ENCODE measurements around the gene DPY19L3. TPM values are rescaled to one million over a fixed set of nuclear protein-coding genes. Genes with fewer than 3 reads are reported as not detected.

DPY19L3 gene
- total RNA-seq, 6 donors from 2014 or later, result 27.3 to 76.5 (median 29.5) TPM

GRCh38 chr19:32388393-32388855, 17.1 kb upstream of the DPY19L3 start:
- Histone ChIP-seq H3K27ac (no peak overlapping the region), H3K9me3 (no peaks in the 10 kb centered on the region), H3K27me3 (no peaks in the 10 kb centered on the region), H3K4me3 (no peak overlapping the region), H3K36me3 (peaks cover 0 to 12% (median under 1%) of the 10 kb centered on the region in 4 donors), H3K4me1 (no peaks in the 10 kb centered on the region)
- ATAC-seq (ENCODE audit: low FRiP score in 2 of 2), result no peak
- 91 to 95% methylated on average over 3 of the region's 3 CpGs for WGBS, 2 donors
- no peak for TF ChIP-seq CTCF (IDR thresholded peaks at IDR 0.05)
- TF ChIP-seq EP300 (IDR thresholded peaks at IDR 0.05), result no peak
- TF ChIP-seq POLR2A (IDR thresholded peaks at IDR 0.05), result no peak
- no peak for TF ChIP-seq POLR2AphosphoS5 (IDR thresholded peaks at IDR 0.05)
- DNase-seq, result no peak

GRCh38 chr19:32392901-32393300, 12.7 kb upstream of the DPY19L3 start:
- no peak for DNase-seq
- Histone ChIP-seq H3K9me3 (no peaks in the 10 kb centered on the region), H3K4me3 (no peak overlapping the region), H3K36me3 (no peaks in the 10 kb centered on the region), H3K27ac (no peak overlapping the region), H3K4me1 (no peaks in the 10 kb centered on the region), H3K27me3 (no peaks in the 10 kb centered on the region)
- no peak for TF ChIP-seq CTCF (IDR thresholded peaks at IDR 0.05)
- TF ChIP-seq POLR2AphosphoS5 (IDR thresholded peaks at IDR 0.05), result no peak
- TF ChIP-seq POLR2A (IDR thresholded peaks at IDR 0.05), result no peak
- TF ChIP-seq EP300 (IDR thresholded peaks at IDR 0.05), result no peak
- no peak for ATAC-seq (ENCODE audit: low FRiP score in 2 of 2)
- WGBS, 2 donors, result 92 to 93% methylated on average over 3 of the region's 3 CpGs

- Histone ChIP-seq H3K36me3 (no peaks in the 10 kb centered on the region), H3K4me3 (no peak overlapping the region), H3K27ac (no peak overlapping the region), H3K27me3 (no peaks in the 10 kb centered on the region), H3K9me3 (no peaks in the 10 kb centered on the region), H3K4me1 (no peaks in the 10 kb centered on the region)
- ATAC-seq (ENCODE audit: low FRiP score in 2 of 2) (no peak), DNase-seq (no peak)
- TF ChIP-seq POLR2AphosphoS5 (IDR thresholded peaks at IDR 0.05) (no peak), CTCF (IDR thresholded peaks at IDR 0.05) (no peak), POLR2A (IDR thresholded peaks at IDR 0.05) (no peak), EP300 (IDR thresholded peaks at IDR 0.05) (no peak)
- 82 to 86% methylated on average over 6 of the region's 6 CpGs for WGBS, 2 donors
These were observed 9.4 kb upstream of the DPY19L3 start for GRCh38 chr19:32396046-32396652.

- no peaks in the 10 kb centered on the region for H3K4me1 ChIP-seq
- no peaks in the 10 kb centered on the region for H3K9me3 ChIP-seq
- 85 to 86% methylated on average over 5 of the region's 5 CpGs for WGBS, 2 donors
- no peaks in the 10 kb centered on the region for H3K27me3 ChIP-seq
- no peak overlapping the region for H3K27ac ChIP-seq
- TF ChIP-seq POLR2AphosphoS5 (IDR thresholded peaks at IDR 0.05) (no peak), POLR2A (IDR thresholded peaks at IDR 0.05) (no peak), EP300 (IDR thresholded peaks at IDR 0.05) (no peak), CTCF (IDR thresholded peaks at IDR 0.05) (no peak)
- H3K36me3 ChIP-seq, result no peaks in the 10 kb centered on the region
- H3K4me3 ChIP-seq, result no peak overlapping the region
- DNase-seq (no peak), ATAC-seq (ENCODE audit: low FRiP score in 2 of 2) (no peak)
These were observed 7.9 kb upstream of the DPY19L3 start for GRCh38 chr19:32397671-32398101.

- no peak for TF ChIP-seq EP300 (IDR thresholded peaks at IDR 0.05)
- no peak for ATAC-seq (ENCODE audit: low FRiP score in 2 of 2)
- 88 to 92% methylated on average over 1 of the region's 1 CpG for WGBS, 2 donors
These were observed 3.6 kb upstream of the DPY19L3 start for GRCh38 chr19:32401992-32402391.

More at GRCh38 chr19:32401992-32402391, 3.6 kb upstream of the DPY19L3 start:
- H3K9me3 ChIP-seq, result no peaks in the 10 kb centered on the region
- peaks cover 12 to 27% (median 14%) of the 10 kb centered on the region in 4 donors for H3K4me1 ChIP-seq
- H3K27me3 ChIP-seq, result no peaks in the 10 kb centered on the region
- H3K27ac ChIP-seq, result no peak overlapping the region
- no peak overlapping the region for H3K4me3 ChIP-seq
- no peak for DNase-seq
- H3K36me3 ChIP-seq, result no peaks in the 10 kb centered on the region

Measured in upper lobe of left lung (tissue), 6 donors.